ENCODE measurements around the gene SPATA16. TPM values are rescaled to one million over a fixed set of nuclear protein-coding genes. Genes with fewer than 3 reads are reported as not detected.

SPATA16 gene
- total and polyA plus RNA-seq, 2 of the 13 experiments (the other 11 are each of a cell fraction or from before 2014, with no cell fraction given), result not detected

- CTCF ChIA-PET (ENCODE audit: low intra/inter-chr PET ratio, low total read pairs), result no interaction called here
- BruUV-seq (replicated peaks), result no TSS peak
- WGBS (ENCODE audit: low lambda C conversion rate), result 2% methylated on average over 2 of the region's 2 CpGs
- H3K36me3 ChIP-seq (replicated peaks in 1 of 2; ENCODE audit: control insufficient read depth in 1 of 2, insufficient read depth in 2 of 2, low read length in 2 of 2), result no peaks in the 10 kb centered on the region
- H3K4me2 ChIP-seq (ENCODE audit: low read depth, low read length), result no peak overlapping the region
- H3K79me2 ChIP-seq (ENCODE audit: insufficient read depth, low read length), result no peaks in the 10 kb centered on the region
- in situ Hi-C loops (cut with HindIII; ENCODE audit: extremely low pct_ligation_motif_present, low pct_unique_long_range_greater_than_20kb) (no loop called here), intact Hi-C loops (cut with micrococcal nuclease; ENCODE audit: unreplicated experiment) (no loop called here)
- 0 out of 2 replicates have a peak, but pooled peaks have one; percentile 31 for TF ChIP-seq MAFF (IDR thresholded peaks at IDR 0.05; ENCODE audit: low read depth, low read length)
- no peak for TF ChIP-seq MBD4 (IDR thresholded peaks at IDR 0.05; ENCODE audit: borderline replicate concordance, low read length)
- TF ChIP-seq MAFK (conservative IDR thresholded peaks at IDR 0.05 in 1 of 2, IDR thresholded peaks at IDR 0.05 in 1 of 2; ENCODE audit: low read length in 2 of 2), result peak in 1 of 2 experiments; percentile 22; a peak in 1 of 4 replicates
- no peaks in the 10 kb centered on the region for H3K27me3 ChIP-seq (ENCODE audit: control insufficient read depth in 1 of 2, insufficient read depth in 2 of 2, low read length in 2 of 2)
- H3K9me3 ChIP-seq (ENCODE audit: low read length), result no peaks in the 10 kb centered on the region
- no peak overlapping the region for H3K4me3 ChIP-seq (replicated peaks in 1 of 3; ENCODE audit: insufficient read depth in 1 of 3, low read depth in 2 of 3, low read length in 3 of 3)
- no peak for FAIRE-seq
- POLR2A ChIA-PET, result no interaction called here
- no peak for ATAC-seq
- H2AFZ ChIP-seq (ENCODE audit: low read length), result no peak overlapping the region
- no peak for DNase-seq (ENCODE audit: low spot score)
- H3K4me1 ChIP-seq (ENCODE audit: insufficient read depth, low read length), result no peaks in the 10 kb centered on the region
- no peak overlapping the region for H3K27ac ChIP-seq (ENCODE audit: extremely low read length, insufficient read depth, low read length)
- H3K9ac ChIP-seq (ENCODE audit: insufficient read depth, low read depth, low read length), result no peak overlapping the region
- H4K20me1 ChIP-seq (ENCODE audit: insufficient read depth, low read length), result no peaks in the 10 kb centered on the region
Observed at GRCh38 chr3:173055228-173055933, 85.7 kb downstream of the SPATA16 start.

- BruUV-seq (replicated peaks), result no TSS peak
- Histone ChIP-seq H4K20me1 (ENCODE audit: insufficient read depth, low read length) (no peaks in the 10 kb centered on the region), H2AFZ (ENCODE audit: low read length) (no peak overlapping the region), H3K27me3 (ENCODE audit: control insufficient read depth in 1 of 2, insufficient read depth in 2 of 2, low read length in 2 of 2) (no peaks in the 10 kb centered on the region), H3K27ac (ENCODE audit: extremely low read length, insufficient read depth, low read length) (no peak overlapping the region), H3K36me3 (replicated peaks in 1 of 2; ENCODE audit: control insufficient read depth in 1 of 2, insufficient read depth in 2 of 2, low read length in 2 of 2) (no peaks in the 10 kb centered on the region), H3K4me2 (ENCODE audit: low read depth, low read length) (no peak overlapping the region), H3K79me2 (ENCODE audit: insufficient read depth, low read length) (no peaks in the 10 kb centered on the region), H3K9ac (ENCODE audit: insufficient read depth, low read depth, low read length) (no peak overlapping the region), H3K9me3 (ENCODE audit: low read length) (no peaks in the 10 kb centered on the region), H3K4me1 (ENCODE audit: insufficient read depth, low read length) (no peaks in the 10 kb centered on the region), H3K4me3 (replicated peaks in 1 of 3; ENCODE audit: insufficient read depth in 1 of 3, low read depth in 2 of 3, low read length in 3 of 3) (no peak overlapping the region)
- ATAC-seq (no peak), DNase-seq (ENCODE audit: low spot score) (no peak), FAIRE-seq (no peak)
- ChIA-PET POLR2A (no interaction called here), CTCF (ENCODE audit: low intra/inter-chr PET ratio, low total read pairs) (no interaction called here)
- no peak for TF ChIP-seq HHEX (CRISPR knock-in tag; IDR thresholded peaks at IDR 0.05)
- TF ChIP-seq ZNF232 (CRISPR knock-in tag; IDR thresholded peaks at IDR 0.05; ENCODE audit: borderline replicate concordance), result no peak
- WGBS (ENCODE audit: low lambda C conversion rate), result 32% methylated on average over 2 of the region's 2 CpGs
- intact Hi-C loops (cut with micrococcal nuclease; ENCODE audit: unreplicated experiment), result loop anchor here (5.0 kb wide), 1 partner anchor 212 kb away; no protein-coding TSS in a partner anchor
- in situ Hi-C loops (cut with HindIII; ENCODE audit: extremely low pct_ligation_motif_present, low pct_unique_long_range_greater_than_20kb), result loop anchor here (10.0 kb wide), 1 partner anchor 215 kb away; no protein-coding TSS in a partner anchor
Observed at GRCh38 chr3:173049360-173049759, 91.7 kb downstream of the SPATA16 start.
